ENCODE results near the gene DBH.

DBH gene

DNA sequence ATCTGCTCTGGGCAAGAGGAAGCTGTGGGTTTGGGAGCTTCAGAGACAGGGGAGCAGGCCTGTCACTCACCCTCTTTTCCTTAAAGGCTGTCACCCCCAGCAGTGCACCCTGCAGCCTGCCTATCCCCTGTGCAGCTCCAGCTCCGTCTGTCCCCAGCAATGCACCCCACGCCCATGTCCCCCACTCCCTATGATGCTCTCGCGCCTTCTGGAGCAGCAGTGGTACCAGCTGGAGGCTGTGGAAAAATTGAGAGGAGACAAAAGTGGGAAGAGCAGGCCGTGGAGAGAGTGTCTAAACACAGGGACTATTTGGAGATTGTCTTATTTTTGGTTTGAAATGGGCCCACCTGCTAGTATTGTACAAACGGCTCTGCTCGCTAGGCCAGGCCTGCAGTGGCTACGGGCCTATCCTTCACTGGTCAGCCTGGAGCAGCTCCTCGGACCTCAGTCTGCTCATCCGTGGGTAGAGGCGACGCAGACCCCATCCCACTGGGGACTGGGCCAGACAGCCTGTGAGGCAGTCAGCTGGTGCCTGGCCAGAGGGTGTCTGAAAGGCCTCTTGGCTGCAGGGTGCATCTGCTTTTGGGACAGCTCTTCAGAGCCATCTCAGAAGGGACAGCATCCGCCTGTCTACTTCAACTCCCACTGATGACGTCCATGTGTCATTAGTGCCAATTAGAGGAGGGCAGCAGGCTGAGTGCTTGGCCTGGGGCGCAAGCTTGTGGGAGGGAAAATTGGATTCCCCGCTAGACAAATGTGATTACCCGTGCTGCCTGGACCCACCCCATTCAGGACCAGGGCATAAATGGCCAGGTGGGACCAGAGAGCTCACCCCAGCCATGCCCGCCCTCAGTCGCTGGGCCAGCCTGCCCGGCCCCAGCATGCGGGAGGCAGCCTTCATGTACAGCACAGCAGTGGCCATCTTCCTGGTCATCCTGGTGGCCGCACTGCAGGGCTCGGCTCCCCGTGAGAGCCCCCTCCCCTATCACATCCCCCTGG lies at the start of gene DBH:
Gene DBH (plus strand): TSS at position 831 of the 999 bp plus-strand sequence. CDS start 9 bp downstream, at position 840.
- Histone ChIP-seq H3K27ac (no peak within 1 kb of the TSS), H3K4me3 (no peak within 1 kb of the TSS)

DNA sequence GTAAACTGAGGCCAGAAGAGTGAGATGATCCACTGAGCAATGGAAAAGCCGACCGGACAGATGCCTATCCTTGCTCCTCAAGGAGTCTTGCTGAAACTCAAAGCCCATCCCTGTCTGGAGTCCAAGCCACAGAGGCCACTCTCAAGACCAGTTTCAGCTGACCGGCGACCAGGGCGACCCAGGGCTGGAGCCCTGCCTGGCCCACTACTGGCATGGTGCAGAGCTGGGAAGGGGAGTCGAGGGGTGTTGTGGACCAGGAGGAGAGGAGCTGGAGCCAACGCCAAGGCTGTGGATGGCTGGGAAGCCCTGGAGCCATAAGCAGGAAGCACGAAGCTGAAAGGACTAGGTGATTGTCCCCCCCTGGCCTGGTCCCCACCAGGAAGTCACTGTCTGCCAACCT lies 49.1 kb upstream of the DBH start:
- Histone ChIP-seq H3K4me3 (no peak overlapping the region), H3K27ac (no peak overlapping the region)

- Histone ChIP-seq H3K27ac (no peak overlapping the region), H3K4me3 (no peak overlapping the region)
Measured at GRCh38 chr9:133587466-133587865, 48.7 kb upstream of the DBH start.

- Histone ChIP-seq H3K4me3 (no peak overlapping the region), H3K27ac (no peak overlapping the region)
Measured at GRCh38 chr9:133589454-133590227, 46.5 kb upstream of the DBH start.

DNA sequence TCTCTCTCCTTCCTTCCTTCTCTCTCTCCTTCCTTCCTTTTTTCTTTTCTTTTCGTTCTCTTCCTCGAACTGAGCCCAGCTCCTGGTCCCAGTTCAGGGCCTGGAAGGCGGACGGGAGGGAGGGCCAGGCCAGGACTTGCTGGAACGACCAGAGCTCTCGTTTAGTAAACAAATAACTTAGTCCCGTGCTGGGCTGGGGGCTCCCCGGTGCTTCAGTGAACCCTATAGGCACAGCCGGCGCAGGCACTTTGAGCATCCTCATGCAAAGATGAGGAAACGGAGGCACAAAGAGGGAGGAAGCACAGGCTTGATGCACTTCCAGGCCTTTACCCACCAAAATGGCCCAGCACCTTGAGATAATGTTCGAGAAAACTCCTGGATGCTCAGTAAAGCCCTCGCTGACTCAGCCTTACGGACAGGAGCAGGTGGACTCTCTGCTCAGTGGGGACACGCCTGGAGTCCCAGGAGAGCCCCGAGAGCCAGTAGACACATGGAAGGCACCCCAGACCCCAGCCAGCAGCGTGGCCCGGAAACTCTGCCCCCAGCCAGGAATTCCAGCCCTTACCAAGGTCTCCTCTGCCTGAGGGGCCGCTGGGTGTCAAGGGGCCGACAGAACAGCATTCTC lies 45.8 kb upstream of the DBH start:
- no peak overlapping the region for H3K27ac ChIP-seq
- H3K4me3 ChIP-seq: no peak overlapping the region

DNA sequence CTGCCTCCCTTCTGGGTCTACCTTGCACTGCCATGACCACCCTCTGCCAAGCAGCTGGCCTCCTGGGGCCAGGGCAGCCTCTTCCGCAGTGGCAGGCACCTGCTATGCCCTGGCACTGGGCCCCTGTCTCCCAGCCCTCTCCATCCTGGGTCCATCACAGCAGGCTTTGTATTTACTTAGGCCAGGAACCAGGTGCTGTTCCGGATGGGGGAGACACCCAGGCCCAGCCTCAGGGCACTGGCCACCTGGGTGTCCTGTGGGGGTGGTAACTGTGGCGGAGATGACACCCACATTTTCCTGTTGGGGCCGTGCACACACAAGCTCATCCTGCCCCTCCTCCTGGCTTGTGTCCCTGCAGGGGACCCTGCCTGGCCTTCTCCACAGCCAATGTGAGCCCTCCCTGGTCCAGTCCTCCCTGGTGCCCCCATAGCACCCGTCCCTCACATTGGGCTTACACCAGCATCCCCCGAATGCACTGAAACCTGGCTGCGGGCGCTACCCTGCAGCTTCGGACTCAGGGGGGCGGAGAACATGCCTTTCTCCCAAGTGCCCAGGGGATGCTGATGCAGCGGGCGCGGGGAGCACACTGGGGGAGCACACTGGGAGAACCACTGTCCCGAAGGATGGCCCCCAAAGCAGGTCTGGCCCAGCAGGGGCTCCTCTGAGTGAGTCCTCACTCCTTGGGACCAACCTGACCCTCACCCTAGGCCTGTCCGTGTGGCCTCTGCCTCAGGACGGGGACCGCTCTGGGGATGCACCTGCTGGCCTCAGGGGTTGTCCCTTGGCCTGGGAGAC lies 44.9 kb upstream of the DBH start:
- H3K4me3 ChIP-seq: no peak overlapping the region
- H3K27ac ChIP-seq: no peak overlapping the region

DNA sequence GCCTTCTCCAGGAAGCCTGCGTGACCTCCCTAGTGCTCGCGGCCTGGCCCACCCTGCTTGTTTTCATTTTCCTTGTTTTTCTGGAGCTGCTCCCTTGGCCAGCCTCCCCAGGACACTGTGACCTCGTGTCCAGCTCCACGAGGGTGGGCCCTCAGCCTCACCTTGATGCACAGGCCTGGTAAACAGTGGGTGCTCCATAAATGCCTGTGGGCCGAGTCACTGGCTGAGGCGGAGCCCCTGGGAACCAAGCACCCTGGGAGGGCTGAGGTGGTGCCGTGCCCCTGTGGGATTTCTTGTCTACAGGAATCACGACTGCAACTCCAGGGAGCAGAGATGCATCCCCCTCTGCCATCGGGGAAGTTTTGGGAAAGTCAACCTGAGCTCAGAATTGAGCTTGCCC lies 44.2 kb upstream of the DBH start:
- H3K4me3 ChIP-seq: no peak overlapping the region
- H3K27ac ChIP-seq: no peak overlapping the region

- H3K27ac ChIP-seq: no peak overlapping the region
- no peak overlapping the region for H3K4me3 ChIP-seq
Measured at GRCh38 chr9:133592731-133593409, 43.3 kb upstream of the DBH start.

- no peak overlapping the region for H3K27ac ChIP-seq
- H3K4me3 ChIP-seq: no peak overlapping the region
Measured at GRCh38 chr9:133593587-133594253, 42.4 kb upstream of the DBH start.

DNA sequence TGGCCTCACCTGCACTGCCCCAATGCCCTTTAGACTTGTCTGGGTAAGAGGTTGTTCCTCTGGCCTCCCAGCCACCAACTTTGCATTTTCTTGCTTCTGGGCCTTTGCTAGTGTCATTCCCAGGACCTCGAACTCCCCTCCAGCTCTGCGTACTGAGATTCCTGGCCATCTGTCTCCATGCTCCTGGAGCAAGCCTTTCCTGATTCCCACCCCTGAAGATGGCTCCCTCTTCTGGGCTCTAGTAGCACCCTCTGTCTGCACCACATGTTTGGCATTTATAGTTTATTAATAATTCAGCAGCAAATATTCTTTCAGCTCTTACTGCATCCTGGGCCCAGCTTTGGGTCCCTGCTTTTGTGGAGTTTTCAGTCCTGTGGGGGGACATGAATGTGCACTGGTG lies 41.9 kb upstream of the DBH start:
- Histone ChIP-seq H3K27ac (no peak overlapping the region), H3K4me3 (no peak overlapping the region)

- Histone ChIP-seq H3K27ac (no peak overlapping the region), H3K4me3 (no peak overlapping the region)
Measured at GRCh38 chr9:133595910-133596309, 40.3 kb upstream of the DBH start.

DNA sequence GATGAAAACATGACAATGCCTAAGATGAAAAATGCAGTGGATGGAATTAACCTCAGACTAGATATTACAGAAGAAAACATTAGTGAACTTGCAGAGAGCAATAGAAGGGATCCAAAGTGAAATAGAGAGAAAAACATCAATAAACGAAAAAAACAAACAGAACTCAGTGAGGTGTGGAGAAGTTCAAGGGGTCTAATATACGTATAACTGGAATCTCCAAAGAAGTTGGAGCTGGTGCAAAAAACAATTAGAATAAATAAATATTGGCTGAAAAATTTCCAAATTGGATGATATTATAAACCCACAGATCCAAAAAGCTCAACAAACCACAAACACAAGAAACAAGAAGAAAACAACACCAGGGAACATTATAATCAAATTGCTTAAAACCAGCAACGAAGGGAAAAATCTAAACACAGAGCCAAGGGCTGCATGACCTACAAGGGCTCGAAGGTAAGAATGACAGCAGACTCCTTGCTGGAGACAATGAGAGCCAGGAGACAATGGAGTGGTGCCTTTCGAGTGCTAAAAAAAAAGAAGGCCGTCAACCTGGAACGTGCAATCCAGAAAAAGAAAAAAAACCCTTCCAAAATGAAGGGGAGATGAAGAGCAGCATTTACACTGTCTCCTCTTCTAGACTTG lies 38.7 kb upstream of the DBH start:
- H3K4me3 ChIP-seq: no peak overlapping the region
- no peak overlapping the region for H3K27ac ChIP-seq

DNA sequence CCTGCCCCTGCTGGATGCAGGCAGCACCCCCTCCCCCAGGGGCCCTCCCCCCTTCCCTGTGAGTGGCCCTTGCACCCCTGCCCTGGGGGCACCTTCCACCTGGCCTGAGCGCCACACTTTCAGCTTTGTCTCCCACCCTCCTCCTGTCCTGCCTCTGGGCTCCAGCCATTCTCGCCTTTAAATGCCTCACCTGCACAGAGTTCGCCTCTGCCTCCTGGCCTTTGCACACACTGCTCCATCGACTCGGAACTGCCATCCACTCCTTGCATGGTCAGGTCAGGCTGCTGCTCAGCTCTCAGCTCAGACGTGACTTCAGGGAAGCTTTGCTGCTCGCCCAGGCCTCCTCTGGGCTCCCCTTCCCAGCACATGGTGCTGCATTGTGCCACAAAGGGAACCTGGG lies 37.2 kb upstream of the DBH start:
- Histone ChIP-seq H3K4me3 (no peak overlapping the region), H3K27ac (no peak overlapping the region)

DNA sequence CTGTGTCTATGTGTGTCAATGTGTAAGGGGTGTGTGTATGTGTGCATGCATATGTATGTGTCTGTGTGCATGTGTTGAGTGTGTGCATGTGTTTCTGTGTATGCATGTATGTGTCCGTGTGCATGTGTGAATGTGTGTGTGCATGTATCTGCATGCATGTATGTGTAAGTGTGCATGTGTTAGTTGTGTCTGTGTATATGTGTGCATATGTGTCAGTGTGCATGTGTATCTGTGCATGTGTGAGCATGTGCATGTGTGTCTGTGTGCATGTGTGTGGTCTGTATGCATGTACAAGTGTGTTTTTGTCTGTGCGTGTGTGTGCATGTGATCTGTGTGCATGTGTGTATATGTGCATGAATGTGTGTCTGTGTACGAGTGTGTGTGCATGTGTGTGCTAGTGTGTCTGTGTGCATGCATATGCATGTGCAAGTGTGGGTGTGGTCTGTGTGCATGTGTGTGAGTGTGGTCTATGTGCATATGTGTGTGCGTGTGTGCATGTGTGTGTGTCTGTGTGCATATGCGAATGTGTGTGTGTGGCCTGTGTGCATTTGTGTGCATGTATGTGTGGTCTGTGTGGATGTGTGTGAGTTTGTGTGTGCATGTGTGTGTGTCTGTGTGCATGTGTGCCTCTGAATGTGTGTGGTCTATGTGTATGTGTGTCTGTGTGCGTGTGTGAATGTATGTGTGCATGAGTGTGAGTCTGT lies 36.5 kb upstream of the DBH start:
- H3K4me3 ChIP-seq: no peak overlapping the region
- no peak overlapping the region for H3K27ac ChIP-seq

- Histone ChIP-seq H3K27ac (no peak overlapping the region), H3K4me3 (no peak overlapping the region)
Measured at GRCh38 chr9:133600739-133601138, 35.4 kb upstream of the DBH start.

DNA sequence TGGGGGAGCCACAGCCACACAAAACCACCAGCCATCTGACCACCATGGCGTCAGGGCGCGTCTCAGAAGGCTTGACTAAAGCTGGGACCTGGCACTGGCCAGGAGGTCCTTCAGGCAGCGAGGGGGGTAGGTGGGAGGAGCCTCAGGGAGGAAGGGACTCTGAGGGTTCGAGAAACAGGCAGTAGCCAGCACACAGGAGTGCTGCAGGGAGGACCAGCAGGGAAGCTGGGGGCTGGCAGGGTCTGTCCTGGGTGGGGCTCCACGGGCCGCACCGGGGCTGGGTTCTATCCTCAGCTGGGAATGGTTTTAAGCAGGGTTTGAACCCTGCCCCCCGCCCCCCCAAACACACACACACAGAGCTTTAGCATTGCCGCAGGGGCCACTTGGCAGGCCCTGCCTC lies 34.4 kb upstream of the DBH start:
- no peak overlapping the region for H3K27ac ChIP-seq

GRCh38 chr9:133602277-133602676 lies 33.9 kb upstream of the DBH start:
- H3K27ac ChIP-seq: no peak overlapping the region
- H3K4me3 ChIP-seq: no peak overlapping the region

More for the DNA sequence above, 34.4 kb upstream of the DBH start:
- H3K4me3 ChIP-seq: no peak overlapping the region

Measured in skin epidermis (tissue), 12 donors.